GM18861 (cell line): ENCODE measurements around the gene GCDH.
"Not testable (repeated sequence)": the region's sequence is repeated elsewhere in the genome, so short reads cannot be mapped to it uniquely, and the experiment has no call there.

Experiments
- ATAC-seq: cut with Tn5 transposase; IDR thresholded peaks from one replicate; pipeline ENCODE4 v1.9.1; 2021; ENCODE audit not compliant: unreplicated experiment

GCDH gene

GRCh38 chr19:12899891-12900518 is 9.0 kb downstream of the GCDH start:
- peak; percentile 66 for ATAC-seq

- no peak for ATAC-seq
Measured at GRCh38 chr19:12907166-12907565, 16.2 kb downstream of the GCDH start.

GRCh38 chr19:12912571-12912970 is 21.6 kb downstream of the GCDH start:
- ATAC-seq: no peak

- no peak for ATAC-seq
Measured at GRCh38 chr19:12913011-12913561, 22.1 kb downstream of the GCDH start.

GRCh38 chr19:12913851-12914690 is 23.1 kb downstream of the GCDH start:
- no peak for ATAC-seq

GRCh38 chr19:12915860-12916259 is 24.9 kb downstream of the GCDH start:
- ATAC-seq: not testable (repeated sequence)

GRCh38 chr19:12918253-12918652 is 27.3 kb downstream of the GCDH start:
- ATAC-seq: no peak

- no peak for ATAC-seq
Measured at GRCh38 chr19:12921047-12921446, 30.1 kb downstream of the GCDH start.

- ATAC-seq: no peak
Measured at GRCh38 chr19:12922959-12923358, 32.0 kb downstream of the GCDH start.

GRCh38 chr19:12924621-12925310 is 33.8 kb downstream of the GCDH start:
- ATAC-seq: no peak

GRCh38 chr19:12930002-12930645 is 39.2 kb downstream of the GCDH start:
- no peak for ATAC-seq

GRCh38 chr19:12932392-12933286 is 41.7 kb downstream of the GCDH start:
- no peak for ATAC-seq

GRCh38 chr19:12933287-12934072 is 42.5 kb downstream of the GCDH start, which contains the start of gene FARSA:
Gene FARSA, minus strand, starts transcription at chr19:12933711. Its CDS starts 15 bp downstream, at chr19:12933696.
- peak; percentile 34 for ATAC-seq

GRCh38 chr19:12935071-12935470 is 44.1 kb downstream of the GCDH start:
- ATAC-seq: no peak

- no peak for ATAC-seq
Measured at GRCh38 chr19:12936582-12936981, 45.6 kb downstream of the GCDH start.

GRCh38 chr19:12937093-12937926 is 46.4 kb downstream of the GCDH start:
- ATAC-seq: no peak

- peak; percentile 76 for ATAC-seq
Measured at GRCh38 chr19:12937927-12938778, 47.2 kb downstream of the GCDH start, which contains the start of gene CALR. Gene CALR, plus strand, starts transcription at chr19:12938609. Its CDS starts 71 bp downstream, at chr19:12938680.
